Subcutaneous adipose tissue (tissue), 4 donors: Measurements from ENCODE around the gene PTBP1. TPM values are rescaled to one million over a fixed set of nuclear protein-coding genes. Genes with fewer than 3 reads are reported as not detected.

Experiments used
- CTCF ChIP-seq: fragments of 450-650 bp; IDR thresholded peaks from one replicate; pipeline ENCODE4 v1.5.1; 2016; ENCODE audit warnings: low read depth, mild to moderate bottlenecking, control low read depth, antibody characterized with exemption, moderate library complexity
- total RNA-seq, 4 donors: library from RNA; depleted of rRNA; stranded (reverse); fragments of >200 nt; gene quantifications; one replicate each; pipeline ENCODE4 v1.1.0, GENCODE V29; 2016

The PTBP1 gene
- total RNA-seq, 4 donors from 2014 or later: 77.5 to 108 (median 87.8) TPM

DNA sequence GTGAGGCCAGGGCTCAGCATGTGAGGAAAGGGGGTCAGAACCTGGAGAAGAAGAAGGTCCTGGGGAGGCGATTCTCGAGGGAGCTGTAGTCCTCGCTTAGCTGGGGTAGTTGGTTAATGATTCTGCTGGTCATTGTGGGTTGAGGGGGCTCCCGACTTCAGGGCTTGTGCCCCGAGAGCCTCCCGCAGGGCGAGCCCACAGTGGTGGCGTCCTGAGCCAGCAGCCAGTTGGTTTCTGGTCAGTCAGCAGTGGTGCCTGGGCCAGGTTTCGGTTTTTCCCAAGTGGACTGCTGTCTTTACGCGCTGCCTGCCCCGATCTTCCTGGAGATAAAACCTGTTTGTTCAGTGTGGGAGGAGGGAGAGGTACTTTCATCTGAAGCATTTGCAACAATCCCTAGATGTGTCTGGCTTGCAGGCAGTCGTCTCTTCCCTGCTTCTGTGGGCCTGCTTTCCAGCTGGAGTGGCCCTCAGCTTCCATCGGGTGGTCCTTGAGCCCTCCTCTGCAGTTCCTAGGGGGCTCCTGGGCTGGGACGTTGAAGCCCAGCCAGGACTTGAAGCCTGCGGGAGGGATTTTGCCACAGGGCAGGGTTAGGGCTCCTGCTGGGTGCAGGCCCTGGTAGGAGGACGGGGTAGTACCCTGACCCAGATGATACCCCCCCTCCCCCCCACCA, 3.2 kb downstream of the PTBP1 start:
- no peak for TF ChIP-seq CTCF

- no peak for TF ChIP-seq CTCF
Observed at GRCh38 chr19:801030-801860, 4.0 kb downstream of the PTBP1 start.

DNA sequence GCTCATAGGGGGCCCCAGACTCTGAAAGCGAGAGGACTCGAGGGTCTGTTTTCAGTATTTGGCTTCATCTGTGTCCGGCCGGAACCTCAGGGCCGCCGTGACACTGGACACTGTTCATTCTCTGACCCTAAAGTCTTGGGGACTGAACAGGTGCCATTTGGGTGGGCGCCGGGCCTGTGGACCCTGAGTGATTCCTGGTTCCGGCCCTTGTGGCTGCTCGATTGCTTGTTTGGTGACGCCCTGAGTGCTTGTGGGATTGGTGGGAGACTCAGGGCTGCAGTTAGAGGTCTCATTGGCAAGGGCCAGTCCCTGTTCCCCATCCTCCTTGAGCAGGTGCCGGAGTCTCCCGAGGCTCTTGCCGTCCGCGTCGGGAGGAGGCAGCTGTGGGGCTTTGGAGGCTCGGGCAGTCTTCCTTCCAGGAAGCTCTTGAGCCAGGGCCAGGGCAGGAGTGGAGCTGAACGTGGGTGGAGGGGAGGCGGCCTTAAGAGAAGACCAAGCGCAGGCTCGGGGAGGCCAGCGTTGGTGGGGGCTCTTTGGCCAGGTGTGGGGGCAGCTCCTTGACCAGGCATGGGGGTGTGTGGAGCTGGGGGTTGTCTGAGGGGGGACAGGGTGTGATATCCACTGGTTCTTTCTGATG, 4.7 kb downstream of the PTBP1 start:
- no peak for TF ChIP-seq CTCF

- no peak for TF ChIP-seq CTCF
Observed at GRCh38 chr19:802498-803098, 5.3 kb downstream of the PTBP1 start.

DNA sequence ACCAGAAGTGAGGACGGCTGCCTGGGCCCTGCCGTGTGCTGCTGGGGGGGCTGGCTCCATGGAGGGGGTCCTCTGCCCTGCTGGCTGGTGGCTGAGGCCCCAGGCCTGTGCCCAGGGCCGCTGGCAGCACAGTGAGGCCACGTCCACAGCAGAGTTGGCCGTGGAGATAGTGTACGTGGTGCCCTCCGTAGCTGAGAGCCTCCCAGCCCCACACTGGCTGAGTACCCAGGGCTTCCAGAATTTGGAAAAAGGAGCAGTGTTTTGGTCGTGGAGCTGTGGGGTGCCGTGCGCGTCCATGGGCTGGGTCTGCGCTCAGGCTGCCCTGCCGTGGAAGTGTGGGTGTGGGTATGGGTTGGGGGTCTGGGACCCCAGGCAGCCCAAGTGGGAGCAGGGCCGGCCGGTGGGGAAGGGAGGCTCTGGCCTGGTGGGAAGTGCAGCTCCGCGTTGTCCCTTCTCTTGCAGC, 5.9 kb downstream of the PTBP1 start:
- no peak for TF ChIP-seq CTCF

DNA sequence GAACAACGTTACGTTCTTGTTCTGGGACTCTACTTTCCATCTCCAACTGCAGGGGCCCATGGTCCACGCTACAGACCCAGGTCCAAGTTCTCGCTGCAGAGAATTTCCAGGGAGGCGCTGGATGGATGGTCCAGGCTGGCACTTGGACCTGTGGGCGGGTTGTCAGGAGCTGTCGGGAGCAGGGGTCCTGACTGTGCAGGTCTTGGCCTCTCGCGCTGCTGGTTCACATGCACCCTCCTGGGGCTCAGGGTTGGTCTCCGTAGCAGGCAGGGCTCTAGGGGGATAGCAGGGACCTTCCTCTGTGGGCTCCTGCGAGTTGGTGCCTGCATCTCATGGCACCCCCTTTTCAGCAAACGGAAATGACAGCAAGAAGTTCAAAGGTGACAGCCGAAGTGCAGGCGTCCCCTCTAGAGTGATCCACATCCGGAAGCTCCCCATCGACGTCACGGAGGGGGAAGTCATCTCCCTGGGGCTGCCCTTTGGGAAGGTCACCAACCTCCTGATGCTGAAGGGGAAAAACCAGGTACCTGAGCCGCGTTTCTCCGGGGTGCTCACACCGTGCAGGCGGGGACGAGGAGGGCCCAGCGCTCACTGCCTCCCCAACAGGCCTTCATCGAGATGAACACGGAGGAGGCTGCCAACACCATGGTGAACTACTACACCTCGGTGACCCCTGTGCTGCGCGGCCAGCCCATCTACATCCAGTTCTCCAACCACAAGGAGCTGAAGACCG, 6.6 kb downstream of the PTBP1 start:
- no peak for TF ChIP-seq CTCF
